Left cardiac atrium (tissue), 4 donors: ENCODE measurements around the gene CCDC74A. TPM values are rescaled to one million over a fixed set of nuclear protein-coding genes. Genes with fewer than 3 reads are reported as not detected.
"Not testable (repeated sequence)": the region's sequence is repeated elsewhere in the genome, so short reads cannot be mapped to it uniquely, and the experiment has no call there.

Source experiments
- ATAC-seq, 2 donors: fragments of 200-7000 bp; cut with Tn5 transposase; one replicate each; pipeline ENCODE4 v1.9.1; 2020; ENCODE audit warnings: mild to moderate bottlenecking in 2 of 2, moderate library complexity in 2 of 2
- DNase-seq: peaks from one replicate; pipeline ENCODE4 v3.0.0-alpha.2; 2020
- intact Hi-C, 2 donors: fragments of 100-400 bp; cut with DNase I; formaldehyde crosslinking; loops; one replicate each; pipeline versions ENCODE4 v1.14.1 to v1.15.1; 2022 to 2023
- long read RNA-seq: library from polyadenylated mRNA; unstranded; transcript quantifications from one replicate; pipeline ENCODE4 v2.0.0, GENCODE V29; 2021
- total RNA-seq, 2 donors: library from RNA; stranded (reverse); fragmentation: NEBNext Ultra II Directional; extraction: Animal tissue kit (Norgen Biotek cat#: 25700); gene quantifications; one replicate each; pipeline ENCODE4 v1.2.1, GENCODE V29; 2021
- donor health status: DM: no; HTN: yes; CAD: no.
- donor health status: DM: no; HTN: yes; CAD: no; lungs with severe emphysema.
- donor health status: DM: yes; HTN: yes; CAD: no.
- donor health status: Dilated cardiomyopathy.

The CCDC74A gene
- under 1 TPM; 0.71 to 0.94 TPM for total RNA-seq
- long read RNA-seq, partial matches to known transcripts = 0 of 4 reads
- long read RNA-seq, other reads (novel, unspliced or antisense) = 3 of 4 reads

- DNase-seq (peak; percentile 75), ATAC-seq (peak; percentile 89 to 90)
- intact Hi-C loops = not testable (repeated sequence)
Measured at GRCh38 chr2:131527131-131528001, at the start of gene CCDC74A. Gene CCDC74A (plus strand): TSS chr2:131527888. CDS start chr2:131527971, 83 bp downstream.

DNA sequence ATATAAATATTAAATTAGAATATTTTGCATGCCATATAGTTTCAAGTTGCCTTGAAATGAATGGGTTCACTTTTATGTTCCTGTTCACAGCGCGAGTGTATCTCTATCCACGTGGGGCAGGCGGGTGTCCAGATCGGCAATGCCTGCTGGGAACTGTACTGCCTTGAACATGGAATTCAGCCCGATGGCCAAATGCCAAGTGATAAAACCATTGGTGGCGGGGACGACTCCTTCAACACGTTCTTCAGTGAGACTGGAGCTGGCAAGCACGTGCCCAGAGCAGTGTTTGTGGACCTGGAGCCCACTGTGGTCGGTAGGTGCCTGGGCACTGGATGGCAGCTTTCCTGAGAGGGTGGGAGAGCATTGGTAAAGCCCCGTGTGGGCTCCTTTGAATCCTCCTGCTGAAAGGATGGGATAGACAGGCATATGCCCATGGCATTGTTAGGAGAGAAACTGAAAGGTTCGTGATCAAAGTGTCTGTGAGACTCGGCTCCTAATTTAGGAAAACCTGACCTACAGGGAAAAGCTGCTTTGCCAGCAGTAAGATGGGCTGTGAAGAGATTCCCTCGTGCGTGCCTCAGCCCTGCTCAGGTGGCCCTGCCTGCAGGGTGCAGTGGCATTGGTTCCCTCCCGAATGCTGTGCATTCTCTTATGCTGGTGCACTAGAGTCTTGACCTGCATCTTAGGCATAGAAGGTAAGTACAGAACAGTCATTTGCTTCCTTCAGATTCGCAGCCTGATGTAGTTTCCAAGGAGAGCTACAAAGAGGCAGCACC is 49.4 kb upstream of the CCDC74A start:
- ATAC-seq (peak; percentile 90 to 95), DNase-seq (peak; percentile 58)

GRCh38 chr2:131478850-131479461 is 48.7 kb upstream of the CCDC74A start:
- peak; percentile 39 to 69 for ATAC-seq
- DNase-seq, intact Hi-C loops: not testable (repeated sequence)

More for the DNA sequence above, 49.4 kb upstream of the CCDC74A start:
- intact Hi-C loops = not testable (repeated sequence)

DNA sequence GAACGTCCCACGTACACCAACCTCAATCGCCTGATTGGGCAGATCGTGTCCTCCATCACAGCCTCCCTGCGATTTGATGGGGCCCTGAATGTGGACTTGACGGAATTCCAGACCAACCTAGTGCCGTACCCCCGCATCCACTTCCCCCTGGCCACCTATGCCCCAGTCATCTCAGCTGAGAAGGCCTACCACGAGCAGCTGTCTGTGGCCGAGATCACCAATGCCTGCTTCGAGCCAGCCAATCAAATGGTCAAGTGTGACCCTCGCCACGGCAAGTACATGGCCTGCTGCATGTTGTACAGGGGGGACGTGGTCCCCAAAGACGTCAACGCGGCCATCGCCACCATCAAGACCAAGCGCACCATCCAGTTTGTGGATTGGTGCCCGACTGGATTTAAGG is 47.3 kb upstream of the CCDC74A start:
- DNase-seq, ATAC-seq, intact Hi-C loops: not testable (repeated sequence)

GRCh38 chr2:131482506-131483155 is 45.1 kb upstream of the CCDC74A start:
- DNase-seq, ATAC-seq, intact Hi-C loops: not testable (repeated sequence)

- ATAC-seq, intact Hi-C loops, DNase-seq: not testable (repeated sequence)
Measured at GRCh38 chr2:131483981-131484820, 43.5 kb upstream of the CCDC74A start.

GRCh38 chr2:131484906-131485460 is 42.7 kb upstream of the CCDC74A start:
- ATAC-seq, DNase-seq, intact Hi-C loops: not testable (repeated sequence)

GRCh38 chr2:131486201-131486902 is 41.3 kb upstream of the CCDC74A start:
- intact Hi-C loops, ATAC-seq, DNase-seq: not testable (repeated sequence)

GRCh38 chr2:131488306-131489205 is 39.1 kb upstream of the CCDC74A start:
- DNase-seq = no peak
- no peak for ATAC-seq
- intact Hi-C loops = no loop called here

DNA sequence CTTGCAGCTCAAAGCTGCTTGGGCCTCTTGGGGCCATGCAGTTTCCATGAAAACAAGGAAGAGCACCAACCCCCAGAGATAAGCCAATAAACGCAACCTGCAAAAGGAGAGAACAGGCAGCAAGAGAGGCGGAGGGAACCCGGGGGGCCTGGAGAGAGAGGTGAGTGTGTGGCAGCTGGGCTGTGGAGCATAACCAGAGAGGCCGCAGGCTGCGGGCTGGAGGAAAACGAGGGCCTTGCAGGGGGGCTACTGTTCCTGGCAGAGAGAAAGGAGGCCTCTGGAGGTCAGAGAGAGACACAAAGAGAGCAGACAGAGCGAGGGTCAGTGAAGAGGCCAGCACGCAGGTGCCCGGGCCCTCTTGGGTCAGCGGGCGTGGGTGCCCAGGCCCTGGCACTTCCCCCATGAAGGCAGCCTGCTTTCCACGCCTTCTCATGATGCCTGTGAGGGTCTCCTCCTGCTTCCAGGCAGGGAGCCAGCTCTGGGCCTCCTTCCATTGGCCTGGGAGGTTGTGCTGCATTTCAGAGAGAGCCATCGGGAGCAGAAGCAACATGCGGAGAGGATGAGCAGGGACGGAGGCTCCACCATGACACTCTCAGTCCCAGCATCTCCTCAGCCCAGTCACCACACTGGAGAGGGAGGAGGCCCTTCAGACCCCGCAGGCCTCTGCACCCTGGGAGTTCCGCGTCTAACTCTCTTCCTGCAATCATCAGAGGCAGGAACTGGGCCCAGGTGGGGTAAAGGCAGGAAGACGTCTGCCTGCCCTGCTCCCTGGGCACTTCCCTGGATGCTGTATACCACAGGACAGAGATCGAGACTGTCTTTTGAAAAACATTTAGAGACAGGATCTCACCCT is 36.8 kb upstream of the CCDC74A start:
- intact Hi-C loops, DNase-seq, ATAC-seq: not testable (repeated sequence)

GRCh38 chr2:131491469-131491836 is 36.2 kb upstream of the CCDC74A start:
- peak; percentile 1 to 4 for ATAC-seq
- intact Hi-C loops = not testable (repeated sequence)

GRCh38 chr2:131492015-131492417 is 35.7 kb upstream of the CCDC74A start, which contains the start of gene MZT2A:
Gene MZT2A (minus strand): TSS chr2:131492397. CDS start chr2:131492376, 21 bp downstream.
- ATAC-seq = peak; percentile 4 to 7
- DNase-seq, intact Hi-C loops: not testable (repeated sequence)

More at GRCh38 chr2:131491469-131491836, 36.2 kb upstream of the CCDC74A start:
- DNase-seq = not testable (repeated sequence)

GRCh38 chr2:131492418-131493198 is 35.1 kb upstream of the CCDC74A start:
- DNase-seq = peak; percentile 93
- peak; percentile 92 to 94 for ATAC-seq
- intact Hi-C loops = no loop called here
